PC-9 (cell line): ENCODE data around the gene SNRPD2.

Experiments
- CTCF ChIP-seq: fragments of 200-600 bp; sonication (generic); conservative IDR thresholded peaks from 2 replicates; pipeline ENCODE4 v1.6.1; 2017; ENCODE audit warnings: mixed run types, antibody characterized with exemption, mild to moderate bottlenecking, moderate library complexity
- EZH2 ChIP-seq: fragments of 200-600 bp; sonication (generic); IDR thresholded peaks from 2 replicates; pipeline ENCODE4 v1.8.0; 2017; ENCODE audit warnings: antibody characterized with exemption, low read depth

DNA sequence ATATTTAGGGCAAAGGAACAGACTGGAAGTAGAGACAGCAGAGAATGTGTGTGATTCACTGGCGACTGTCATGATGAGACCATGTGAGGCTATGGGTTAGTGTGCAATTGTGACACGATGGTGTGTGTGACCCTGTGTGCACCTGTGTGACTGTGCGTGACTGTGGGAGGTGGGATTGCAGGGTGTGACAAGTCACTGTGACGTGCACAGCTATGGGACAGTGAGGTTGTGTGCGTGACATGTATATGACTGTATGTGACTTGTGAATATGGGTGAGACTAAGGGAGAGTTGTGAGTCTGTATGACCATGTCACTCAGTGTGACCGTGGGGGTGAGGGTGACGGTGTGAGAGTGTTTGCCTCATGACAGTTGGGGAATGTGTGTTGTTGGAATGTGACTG lies 27.2 kb downstream of the SNRPD2 start:
- TF ChIP-seq CTCF (no peak), EZH2 (no peak)
